RWPE2 (cell line): Measurements from ENCODE around the gene DYTN.
"Not testable (repeated sequence)": the region's sequence is repeated elsewhere in the genome, so short reads cannot be mapped to it uniquely, and the experiment has no call there.

ENCODE experiments used
- ATAC-seq: fragments of 200-7000 bp; cut with Tn5 transposase; 3 replicates; pipeline ENCODE4 v1.9.1; 2021; ENCODE audit warnings: low read depth
- DNase-seq: peaks from one replicate; pipeline ENCODE4 v3.0.0-alpha.2; 2020; ENCODE audit warnings: low spot score
- H3K27ac ChIP-seq: fragments of 450-650 bp; 2 replicates; pipeline ENCODE4 v1.5.1; 2017; ENCODE audit warnings: mild to moderate bottlenecking; ENCODE audit not compliant: poor library complexity, severe bottlenecking
- H3K27me3 ChIP-seq: fragments of 250-450 bp; sonication (Bioruptor Pico); 2 replicates; pipeline ENCODE4 v1.5.1; 2021; ENCODE audit warnings: mild to moderate bottlenecking, moderate library complexity; ENCODE audit not compliant: insufficient read depth, poor library complexity, severe bottlenecking
- H3K36me3 ChIP-seq: fragments of 250-450 bp; sonication (Bioruptor Pico); 2 replicates; pipeline ENCODE4 v1.5.1; 2020; ENCODE audit warnings: low read depth, mild to moderate bottlenecking, moderate library complexity
- H3K4me1 ChIP-seq: fragments of 250-450 bp; sonication (Bioruptor Pico); 2 replicates; pipeline ENCODE4 v1.5.1; 2021; ENCODE audit warnings: mild to moderate bottlenecking, moderate library complexity; ENCODE audit not compliant: insufficient read depth, poor library complexity, severe bottlenecking
- H3K4me3 ChIP-seq: fragments of 250-450 bp; sonication (Bioruptor Pico); 2 replicates; pipeline ENCODE4 v1.5.1; 2021; ENCODE audit warnings: mild to moderate bottlenecking, moderate library complexity; ENCODE audit not compliant: severe bottlenecking
- H3K9me3 ChIP-seq: fragments of 250-450 bp; sonication (Bioruptor Pico); 2 replicates; pipeline ENCODE4 v1.5.1; 2021; ENCODE audit warnings: mild to moderate bottlenecking, moderate library complexity; ENCODE audit not compliant: severe bottlenecking
- TF ChIP-seq, protein P1 (sequence below): fragments of 450-650 bp; IDR thresholded peaks from one replicate; pipeline ENCODE4 v1.5.1; 2017; ENCODE audit warnings: mild to moderate bottlenecking, moderate library complexity; ENCODE audit not compliant: poor library complexity, severe bottlenecking

DYTN gene

GRCh38 chr2:206728277-206729199, 10.3 kb upstream of the DYTN start:
- Histone ChIP-seq H3K9me3 (no peaks in the 10 kb centered on the region), H3K4me3 (no peak overlapping the region), H3K36me3 (no peaks in the 10 kb centered on the region), H3K27me3 (no peaks in the 10 kb centered on the region), H3K4me1 (no peaks in the 10 kb centered on the region), H3K27ac (no peak overlapping the region)
- TF ChIP-seq, protein P1, sequence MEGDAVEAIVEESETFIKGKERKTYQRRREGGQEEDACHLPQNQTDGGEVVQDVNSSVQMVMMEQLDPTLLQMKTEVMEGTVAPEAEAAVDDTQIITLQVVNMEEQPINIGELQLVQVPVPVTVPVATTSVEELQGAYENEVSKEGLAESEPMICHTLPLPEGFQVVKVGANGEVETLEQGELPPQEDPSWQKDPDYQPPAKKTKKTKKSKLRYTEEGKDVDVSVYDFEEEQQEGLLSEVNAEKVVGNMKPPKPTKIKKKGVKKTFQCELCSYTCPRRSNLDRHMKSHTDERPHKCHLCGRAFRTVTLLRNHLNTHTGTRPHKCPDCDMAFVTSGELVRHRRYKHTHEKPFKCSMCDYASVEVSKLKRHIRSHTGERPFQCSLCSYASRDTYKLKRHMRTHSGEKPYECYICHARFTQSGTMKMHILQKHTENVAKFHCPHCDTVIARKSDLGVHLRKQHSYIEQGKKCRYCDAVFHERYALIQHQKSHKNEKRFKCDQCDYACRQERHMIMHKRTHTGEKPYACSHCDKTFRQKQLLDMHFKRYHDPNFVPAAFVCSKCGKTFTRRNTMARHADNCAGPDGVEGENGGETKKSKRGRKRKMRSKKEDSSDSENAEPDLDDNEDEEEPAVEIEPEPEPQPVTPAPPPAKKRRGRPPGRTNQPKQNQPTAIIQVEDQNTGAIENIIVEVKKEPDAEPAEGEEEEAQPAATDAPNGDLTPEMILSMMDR: no peak
- ATAC-seq: peak; percentile 67; the same call in 1 of the 3 replicates
- DNase-seq: no peak

DNA sequence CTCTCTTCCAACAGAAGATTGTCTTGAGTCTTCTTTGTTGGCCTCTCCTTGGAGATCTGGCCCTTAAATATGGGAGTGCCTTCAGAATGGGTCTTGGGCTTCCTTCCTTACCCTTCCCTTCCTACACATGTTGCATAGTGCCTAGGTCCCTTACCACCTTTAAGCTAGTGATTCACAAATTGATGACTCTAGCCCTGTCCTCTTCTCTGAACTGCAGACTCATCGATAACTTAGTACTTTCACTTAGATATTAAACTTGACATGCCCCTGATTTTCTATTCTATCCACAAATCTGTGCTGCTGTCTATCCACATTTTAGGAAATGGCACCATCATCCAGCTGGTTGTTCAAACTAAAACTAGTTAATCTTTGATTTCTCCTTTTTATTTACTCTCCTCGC, 9.1 kb upstream of the DYTN start:
- no peaks in the 10 kb centered on the region for H3K36me3 ChIP-seq
- no peak overlapping the region for H3K4me3 ChIP-seq
- no peak overlapping the region for H3K27ac ChIP-seq
- TF ChIP-seq, protein P1: no peak
- H3K9me3 ChIP-seq: no peaks in the 10 kb centered on the region
- DNase-seq: no peak
- ATAC-seq: no peak
- no peaks in the 10 kb centered on the region for H3K4me1 ChIP-seq
- H3K27me3 ChIP-seq: no peaks in the 10 kb centered on the region

- H3K4me1 ChIP-seq: no peaks in the 10 kb centered on the region
- H3K4me3 ChIP-seq: no peak overlapping the region
- no peak overlapping the region for H3K27ac ChIP-seq
- TF ChIP-seq, protein P1: no peak
- no peaks in the 10 kb centered on the region for H3K9me3 ChIP-seq
- ATAC-seq: no peak
- H3K27me3 ChIP-seq: no peaks in the 10 kb centered on the region
- H3K36me3 ChIP-seq: no peaks in the 10 kb centered on the region
- no peak for DNase-seq
Measured at GRCh38 chr2:206723288-206723687, 5.1 kb upstream of the DYTN start.

- TF ChIP-seq, protein P1: no peak
- no peaks in the 10 kb centered on the region for H3K9me3 ChIP-seq
- H3K4me3 ChIP-seq: no peak overlapping the region
- H3K36me3 ChIP-seq: no peaks in the 10 kb centered on the region
- no peaks in the 10 kb centered on the region for H3K27me3 ChIP-seq
- no peak overlapping the region for H3K27ac ChIP-seq
- ATAC-seq (no peak), DNase-seq (no peak)
- H3K4me1 ChIP-seq: no peaks in the 10 kb centered on the region
Measured at GRCh38 chr2:206721256-206721920, 3.2 kb upstream of the DYTN start.

DNA sequence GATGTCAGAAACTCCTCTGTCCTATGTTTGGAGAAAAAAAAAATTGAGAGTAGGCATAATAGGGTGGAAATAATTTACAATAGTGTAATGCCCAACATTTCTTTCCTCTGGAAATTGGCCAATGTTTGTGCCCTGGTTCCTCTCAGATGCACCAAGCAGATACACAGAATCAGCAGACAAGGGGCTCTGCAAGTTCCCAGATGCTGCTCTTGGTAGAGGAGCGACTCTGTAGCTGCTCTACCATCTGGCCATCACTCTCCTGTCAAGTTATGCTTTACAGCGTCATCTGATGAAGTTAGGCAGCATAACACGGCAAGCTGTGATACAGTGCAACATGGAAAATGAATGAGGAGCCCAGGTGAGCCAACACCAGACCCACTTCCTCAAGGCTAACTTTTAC, 1.6 kb downstream of the DYTN start:
- no peaks in the 10 kb centered on the region for H3K27me3 ChIP-seq
- DNase-seq (no peak), ATAC-seq (no peak)
- H3K9me3 ChIP-seq: no peaks in the 10 kb centered on the region
- no peaks in the 10 kb centered on the region for H3K36me3 ChIP-seq
- H3K4me1 ChIP-seq: no peaks in the 10 kb centered on the region
- TF ChIP-seq, protein P1: no peak
- H3K4me3 ChIP-seq: no peak overlapping the region
- H3K27ac ChIP-seq: no peak overlapping the region

DNA sequence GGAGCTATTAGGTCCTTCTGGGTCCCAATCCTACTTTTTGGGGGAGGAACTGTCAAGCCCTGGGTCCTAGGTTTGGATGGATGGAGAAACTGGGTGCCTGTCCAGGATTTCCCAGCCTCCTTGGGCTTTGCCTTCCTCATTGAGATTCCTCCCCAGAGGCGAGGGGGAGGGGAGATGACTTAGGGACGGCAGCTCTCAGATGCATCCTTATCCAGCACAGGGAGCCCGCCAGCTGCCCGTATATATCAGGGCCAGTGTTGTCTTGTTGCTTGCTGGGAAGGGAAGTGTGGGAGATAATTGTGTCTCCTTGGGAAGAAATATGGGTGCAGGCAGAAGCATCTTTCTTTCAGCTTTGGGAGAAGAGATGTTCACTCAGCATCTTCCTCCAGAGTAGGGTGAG, 3.0 kb downstream of the DYTN start:
- not testable (repeated sequence) for H3K4me1 ChIP-seq, H3K4me3 ChIP-seq, H3K27ac ChIP-seq, H3K27me3 ChIP-seq, H3K36me3 ChIP-seq, H3K9me3 ChIP-seq, ATAC-seq, DNase-seq
